SW480 (cell line): ENCODE results near the gene SNX8.
A peak's percentile ranks its signal among the peaks of the same experiment; 100 is the strongest.
"Not testable (repeated sequence)": the region's sequence is repeated elsewhere in the genome, so short reads cannot be mapped to it uniquely, and the experiment has no call there.

Source experiments
- DNase-seq: peaks from one replicate; pipeline ENCODE4 v3.0.0-alpha.2; 2016; ENCODE audit warnings: low spot score

Gene SNX8

GRCh38 chr7:2289111-2289586 is 25.1 kb downstream of the SNX8 start:
- no peak for DNase-seq

GRCh38 chr7:2288503-2288902 is 25.7 kb downstream of the SNX8 start:
- no peak for DNase-seq

GRCh38 chr7:2287745-2288144 is 26.5 kb downstream of the SNX8 start:
- DNase-seq, result no peak

- DNase-seq, result no peak
Observed at GRCh38 chr7:2283074-2283473, 31.2 kb downstream of the SNX8 start.

GRCh38 chr7:2282185-2282751 is 32.0 kb downstream of the SNX8 start:
- DNase-seq, result peak; percentile 74

- no peak for DNase-seq
Observed at GRCh38 chr7:2281541-2281940, 32.7 kb downstream of the SNX8 start.

- DNase-seq, result no peak
Observed at GRCh38 chr7:2280424-2280823, 33.8 kb downstream of the SNX8 start.

GRCh38 chr7:2279896-2280295 is 34.3 kb downstream of the SNX8 start:
- no peak for DNase-seq

GRCh38 chr7:2278026-2278425 is 36.2 kb downstream of the SNX8 start:
- no peak for DNase-seq

- DNase-seq, result no peak
Observed at GRCh38 chr7:2276107-2276506, 38.1 kb downstream of the SNX8 start.

- no peak for DNase-seq
Observed at GRCh38 chr7:2275101-2275500, 39.1 kb downstream of the SNX8 start.

- DNase-seq, result no peak
Observed at GRCh38 chr7:2274666-2275065, 39.6 kb downstream of the SNX8 start.

- DNase-seq, result no peak
Observed at GRCh38 chr7:2273866-2274265, 40.4 kb downstream of the SNX8 start.

- no peak for DNase-seq
Observed at GRCh38 chr7:2272031-2272430, 42.2 kb downstream of the SNX8 start.

GRCh38 chr7:2271273-2272026 is 42.8 kb downstream of the SNX8 start:
- no peak for DNase-seq

- no peak for DNase-seq
Observed at GRCh38 chr7:2270495-2270894, 43.7 kb downstream of the SNX8 start.

- no peak for DNase-seq
Observed at GRCh38 chr7:2269991-2270460, 44.2 kb downstream of the SNX8 start.

GRCh38 chr7:2269089-2269990 is 44.9 kb downstream of the SNX8 start:
- DNase-seq, result not testable (repeated sequence)

- no peak for DNase-seq
Observed at GRCh38 chr7:2266911-2267310, 47.3 kb downstream of the SNX8 start.

GRCh38 chr7:2264158-2264557 is 50.1 kb downstream of the SNX8 start:
- DNase-seq, result no peak

GRCh38 chr7:2263176-2263575 is 51.1 kb downstream of the SNX8 start:
- no peak for DNase-seq

GRCh38 chr7:2261611-2262010 is 52.6 kb downstream of the SNX8 start:
- no peak for DNase-seq

GRCh38 chr7:2260820-2261219 is 53.4 kb downstream of the SNX8 start:
- peak; percentile 53 for DNase-seq
